GM19238 (cell line): ENCODE measurements around the gene CTBP1.

Experiments
- DNase-seq: peaks from one replicate; pipeline ENCODE4 v3.0.0; 2011; ENCODE audit warnings: low spot score; ENCODE audit not compliant: insufficient read length

The CTBP1 gene

GRCh38 chr4:1164444-1164843 lies 84.5 kb downstream of the CTBP1 start:
- no peak for DNase-seq

DNA sequence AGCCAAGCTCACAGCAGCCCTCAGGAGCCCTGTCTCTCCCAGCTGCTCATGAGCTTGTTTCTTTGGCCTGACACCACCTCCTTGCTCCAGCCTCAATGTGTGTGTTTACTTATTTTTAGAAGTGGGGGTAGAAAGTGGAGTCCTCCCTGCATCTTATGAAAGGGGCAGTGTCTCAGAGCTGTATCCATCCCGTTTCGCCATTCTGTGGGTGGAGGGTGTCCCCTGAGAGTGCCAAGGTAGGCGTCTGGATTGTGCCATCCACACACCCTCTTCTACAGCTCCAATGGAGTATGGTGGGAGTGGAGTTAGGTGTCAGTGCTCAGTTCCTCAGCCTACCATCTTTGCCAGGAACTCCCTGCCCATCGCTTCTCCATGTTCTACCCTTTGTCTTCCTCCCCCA lies 84.9 kb downstream of the CTBP1 start:
- DNase-seq = no peak
